ENCODE measurements around the gene AURKA. TPM values are rescaled to one million over a fixed set of nuclear protein-coding genes. Genes with fewer than 3 reads are reported as not detected.
A peak's percentile ranks its signal among the peaks of the same experiment; 100 is the strongest.

Gene AURKA
- polyA plus RNA-seq, 1 of the 3 experiments (the other 2 are of a cell fraction) = 24.6 TPM

DNA sequence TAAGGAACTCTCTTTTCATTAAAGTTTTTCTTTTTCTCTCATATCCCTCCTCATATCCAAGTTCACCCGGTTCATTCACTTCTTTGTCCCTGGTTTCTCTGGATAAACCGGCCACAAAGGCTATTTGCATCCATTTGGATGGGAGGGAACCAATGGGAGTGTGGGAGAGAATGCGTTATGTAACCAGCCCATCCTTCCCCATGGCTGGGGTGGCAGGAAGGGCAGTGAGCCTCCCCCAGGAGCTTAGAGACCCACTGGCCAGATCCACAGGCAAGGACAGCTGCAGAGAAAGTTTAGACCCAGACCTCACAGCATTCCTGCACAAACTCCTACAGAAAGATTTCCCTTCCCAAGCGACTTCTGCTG lies 30.8 kb upstream of the AURKA start:
- 77% methylated on average over 4 of the region's 4 CpGs for WGBS (ENCODE audit: low lambda C conversion rate)
- CTCF ChIA-PET = interaction anchor here (0.6 kb wide), 1 partner anchor 1173 kb away, joined by 3 read pairs; no protein-coding TSS in a partner anchor
- POLR2A ChIA-PET = no interaction called here
- no peaks in the 10 kb centered on the region for H3K27me3 ChIP-seq (ENCODE audit: insufficient read depth)
- H3K9ac ChIP-seq = no peak overlapping the region
- no peak overlapping the region for H3K4me3 ChIP-seq (ENCODE audit: low read depth in 2 of 2, low read length in 1 of 2)
- no peaks in the 10 kb centered on the region for H3K9me3 ChIP-seq
- DNase-seq = no peak
- peaks cover 3% of the 10 kb centered on the region for H3F3A ChIP-seq (replicated peaks; ENCODE audit: insufficient read depth)
- H3K4me1 ChIP-seq (ENCODE audit: control insufficient read depth in 1 of 2, insufficient read depth in 2 of 2, low read depth in 1 of 2, low read length in 1 of 2) = peaks cover 0 to 16% of the 10 kb centered on the region in 2 experiments; a peak in 1 of 4 replicates
- no peaks in the 10 kb centered on the region for H4K20me1 ChIP-seq (ENCODE audit: insufficient read depth)
- H3K27ac ChIP-seq (ENCODE audit: low read depth in 2 of 2, low read length in 1 of 2) = 0 out of 4 replicates have a peak overlapping the region, but pooled peaks of 1 of the 2 experiments have one; percentile 1
- H3K36me3 ChIP-seq (replicated peaks in 1 of 2; ENCODE audit: control insufficient read depth in 1 of 2, insufficient read depth in 2 of 2, low read length in 1 of 2) = no peaks in the 10 kb centered on the region
- TF ChIP-seq RFX5 (IDR thresholded peaks at IDR 0.05; ENCODE audit: low read length) = no peak
- TF ChIP-seq, protein P1, sequence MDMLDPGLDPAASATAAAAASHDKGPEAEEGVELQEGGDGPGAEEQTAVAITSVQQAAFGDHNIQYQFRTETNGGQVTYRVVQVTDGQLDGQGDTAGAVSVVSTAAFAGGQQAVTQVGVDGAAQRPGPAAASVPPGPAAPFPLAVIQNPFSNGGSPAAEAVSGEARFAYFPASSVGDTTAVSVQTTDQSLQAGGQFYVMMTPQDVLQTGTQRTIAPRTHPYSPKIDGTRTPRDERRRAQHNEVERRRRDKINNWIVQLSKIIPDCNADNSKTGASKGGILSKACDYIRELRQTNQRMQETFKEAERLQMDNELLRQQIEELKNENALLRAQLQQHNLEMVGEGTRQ (IDR thresholded peaks at IDR 0.05; ENCODE audit: borderline replicate concordance, low read depth, low read length) = no peak
- TF ChIP-seq, protein P2, sequence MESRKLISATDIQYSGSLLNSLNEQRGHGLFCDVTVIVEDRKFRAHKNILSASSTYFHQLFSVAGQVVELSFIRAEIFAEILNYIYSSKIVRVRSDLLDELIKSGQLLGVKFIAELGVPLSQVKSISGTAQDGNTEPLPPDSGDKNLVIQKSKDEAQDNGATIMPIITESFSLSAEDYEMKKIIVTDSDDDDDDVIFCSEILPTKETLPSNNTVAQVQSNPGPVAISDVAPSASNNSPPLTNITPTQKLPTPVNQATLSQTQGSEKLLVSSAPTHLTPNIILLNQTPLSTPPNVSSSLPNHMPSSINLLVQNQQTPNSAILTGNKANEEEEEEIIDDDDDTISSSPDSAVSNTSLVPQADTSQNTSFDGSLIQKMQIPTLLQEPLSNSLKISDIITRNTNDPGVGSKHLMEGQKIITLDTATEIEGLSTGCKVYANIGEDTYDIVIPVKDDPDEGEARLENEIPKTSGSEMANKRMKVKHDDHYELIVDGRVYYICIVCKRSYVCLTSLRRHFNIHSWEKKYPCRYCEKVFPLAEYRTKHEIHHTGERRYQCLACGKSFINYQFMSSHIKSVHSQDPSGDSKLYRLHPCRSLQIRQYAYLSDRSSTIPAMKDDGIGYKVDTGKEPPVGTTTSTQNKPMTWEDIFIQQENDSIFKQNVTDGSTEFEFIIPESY (IDR thresholded peaks at IDR 0.05; ENCODE audit: borderline replicate concordance, low read depth) = no peak
- TF ChIP-seq GABPA (IDR thresholded peaks at IDR 0.05; ENCODE audit: low read depth) = no peak
- TF ChIP-seq, protein P3, sequence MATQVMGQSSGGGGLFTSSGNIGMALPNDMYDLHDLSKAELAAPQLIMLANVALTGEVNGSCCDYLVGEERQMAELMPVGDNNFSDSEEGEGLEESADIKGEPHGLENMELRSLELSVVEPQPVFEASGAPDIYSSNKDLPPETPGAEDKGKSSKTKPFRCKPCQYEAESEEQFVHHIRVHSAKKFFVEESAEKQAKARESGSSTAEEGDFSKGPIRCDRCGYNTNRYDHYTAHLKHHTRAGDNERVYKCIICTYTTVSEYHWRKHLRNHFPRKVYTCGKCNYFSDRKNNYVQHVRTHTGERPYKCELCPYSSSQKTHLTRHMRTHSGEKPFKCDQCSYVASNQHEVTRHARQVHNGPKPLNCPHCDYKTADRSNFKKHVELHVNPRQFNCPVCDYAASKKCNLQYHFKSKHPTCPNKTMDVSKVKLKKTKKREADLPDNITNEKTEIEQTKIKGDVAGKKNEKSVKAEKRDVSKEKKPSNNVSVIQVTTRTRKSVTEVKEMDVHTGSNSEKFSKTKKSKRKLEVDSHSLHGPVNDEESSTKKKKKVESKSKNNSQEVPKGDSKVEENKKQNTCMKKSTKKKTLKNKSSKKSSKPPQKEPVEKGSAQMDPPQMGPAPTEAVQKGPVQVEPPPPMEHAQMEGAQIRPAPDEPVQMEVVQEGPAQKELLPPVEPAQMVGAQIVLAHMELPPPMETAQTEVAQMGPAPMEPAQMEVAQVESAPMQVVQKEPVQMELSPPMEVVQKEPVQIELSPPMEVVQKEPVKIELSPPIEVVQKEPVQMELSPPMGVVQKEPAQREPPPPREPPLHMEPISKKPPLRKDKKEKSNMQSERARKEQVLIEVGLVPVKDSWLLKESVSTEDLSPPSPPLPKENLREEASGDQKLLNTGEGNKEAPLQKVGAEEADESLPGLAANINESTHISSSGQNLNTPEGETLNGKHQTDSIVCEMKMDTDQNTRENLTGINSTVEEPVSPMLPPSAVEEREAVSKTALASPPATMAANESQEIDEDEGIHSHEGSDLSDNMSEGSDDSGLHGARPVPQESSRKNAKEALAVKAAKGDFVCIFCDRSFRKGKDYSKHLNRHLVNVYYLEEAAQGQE (IDR thresholded peaks at IDR 0.05; ENCODE audit: low read depth, low read length) = no peak
- TF ChIP-seq EP300 (IDR thresholded peaks at IDR 0.05; ENCODE audit: borderline replicate concordance in 1 of 2, low read depth in 1 of 2, low read length in 1 of 2) = no peak
- TF ChIP-seq MEF2A (IDR thresholded peaks at IDR 0.05; ENCODE audit: borderline replicate concordance, low read depth) = no peak
- TF ChIP-seq, protein P4, sequence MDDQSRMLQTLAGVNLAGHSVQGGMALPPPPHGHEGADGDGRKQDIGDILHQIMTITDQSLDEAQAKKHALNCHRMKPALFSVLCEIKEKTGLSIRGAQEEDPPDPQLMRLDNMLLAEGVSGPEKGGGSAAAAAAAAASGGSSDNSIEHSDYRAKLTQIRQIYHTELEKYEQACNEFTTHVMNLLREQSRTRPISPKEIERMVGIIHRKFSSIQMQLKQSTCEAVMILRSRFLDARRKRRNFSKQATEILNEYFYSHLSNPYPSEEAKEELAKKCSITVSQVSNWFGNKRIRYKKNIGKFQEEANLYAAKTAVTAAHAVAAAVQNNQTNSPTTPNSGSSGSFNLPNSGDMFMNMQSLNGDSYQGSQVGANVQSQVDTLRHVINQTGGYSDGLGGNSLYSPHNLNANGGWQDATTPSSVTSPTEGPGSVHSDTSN (IDR thresholded peaks at IDR 0.05) = no peak
- TF ChIP-seq FOXM1 (IDR thresholded peaks at IDR 0.05; ENCODE audit: low read depth) = no peak
- H3K4me2 ChIP-seq = no peak overlapping the region
- H3K79me2 ChIP-seq (ENCODE audit: insufficient read depth) = no peaks in the 10 kb centered on the region
- H3K9me2 ChIP-seq = no peaks in the 10 kb centered on the region
- H2AFZ ChIP-seq (ENCODE audit: low read depth) = peak overlapping the region; percentile 69

All from SK-N-SH (cell line).